Erythroblast (primary cell): ENCODE results near the gene BCL2L12.

ENCODE experiments used
- GATA1 ChIP-seq: IDR thresholded peaks from 2 replicates; pipeline ENCODE4 v1.6.1; 2011; ENCODE audit warnings: low read depth, mild to moderate bottlenecking, control low read depth, low read length, moderate library complexity
- POLR2A ChIP-seq: IDR thresholded peaks from 2 replicates; pipeline ENCODE4 v1.6.1; 2011; ENCODE audit warnings: mild to moderate bottlenecking, low read length

DNA sequence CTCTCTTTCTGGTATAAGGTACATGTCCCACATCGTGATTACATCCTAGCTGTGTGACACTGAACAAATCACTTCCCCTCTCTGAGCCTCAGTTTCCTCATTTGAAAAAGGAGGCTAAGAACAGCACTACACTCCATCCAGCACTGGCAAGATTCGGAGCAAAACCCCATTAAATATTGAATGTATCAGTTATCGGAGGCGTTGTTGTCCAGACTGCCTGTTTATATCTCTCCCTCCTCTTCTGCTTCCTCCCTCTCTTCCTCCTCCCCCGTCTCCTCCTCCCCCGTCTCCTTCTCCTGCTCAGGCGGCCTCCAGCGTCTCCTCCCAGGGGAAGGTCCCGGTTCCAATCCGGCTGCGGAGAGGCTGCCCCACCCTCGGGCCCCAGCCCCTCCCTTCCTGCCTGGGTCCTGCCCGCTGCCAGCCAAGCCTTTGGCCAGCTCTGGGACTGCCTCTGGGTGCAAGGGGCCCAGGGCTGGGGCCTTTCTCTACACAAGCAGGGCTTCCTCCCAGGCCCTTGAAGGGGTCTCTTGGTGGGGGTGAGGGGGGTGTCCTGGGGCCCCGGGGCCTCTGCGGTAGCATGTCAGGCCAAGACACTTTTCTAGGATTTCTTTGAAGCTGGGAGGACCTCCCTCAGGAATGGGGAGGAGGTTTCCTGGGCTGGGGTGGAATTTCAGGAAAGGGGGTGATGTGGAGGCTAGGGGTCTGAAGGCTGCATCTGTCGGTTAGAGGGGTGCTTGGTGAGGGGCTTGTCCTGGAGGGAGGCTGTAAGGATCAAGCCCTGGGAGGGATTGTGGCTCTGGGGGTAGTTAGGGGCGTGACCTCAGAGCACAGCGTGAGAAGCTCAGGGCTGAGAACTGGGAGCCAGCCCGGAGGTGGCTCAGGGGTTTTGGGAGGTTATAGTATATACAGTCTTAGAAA lies 27.7 kb upstream of the BCL2L12 start:
- TF ChIP-seq POLR2A (no peak), GATA1 (no peak)
